GM21528 (cell line): Measurements from ENCODE around the gene SECISBP2.
"Not testable (repeated sequence)": the region's sequence is repeated elsewhere in the genome, so short reads cannot be mapped to it uniquely, and the experiment has no call there.

Experiments
- ATAC-seq: cut with Tn5 transposase; IDR thresholded peaks from one replicate; pipeline ENCODE4 v1.9.1; 2021; ENCODE audit warnings: mild to moderate bottlenecking, moderate library complexity; ENCODE audit not compliant: unreplicated experiment, low FRiP score

SECISBP2 gene

GRCh38 chr9:89318123-89319014, at the start of gene SECISBP2:
TSS of gene SECISBP2 (plus strand) at chr9:89318500. CDS start at chr9:89318577, 77 bp downstream.
- ATAC-seq = peak; percentile 92

- no peak for ATAC-seq
These were observed 44.6 kb upstream of the SECISBP2 start for GRCh38 chr9:89273528-89274279.

GRCh38 chr9:89274838-89275237, 43.5 kb upstream of the SECISBP2 start:
- ATAC-seq = no peak

GRCh38 chr9:89276040-89276439, 42.3 kb upstream of the SECISBP2 start:
- ATAC-seq = not testable (repeated sequence)

GRCh38 chr9:89277043-89277442, 41.3 kb upstream of the SECISBP2 start:
- ATAC-seq = no peak

GRCh38 chr9:89277454-89277853, 40.8 kb upstream of the SECISBP2 start:
- ATAC-seq = no peak

- ATAC-seq = no peak
These were observed 39.7 kb upstream of the SECISBP2 start for GRCh38 chr9:89278551-89278950.

- ATAC-seq = peak; percentile 67
These were observed 39.1 kb upstream of the SECISBP2 start for GRCh38 chr9:89278997-89279739.

GRCh38 chr9:89281106-89281505, 37.2 kb upstream of the SECISBP2 start:
- no peak for ATAC-seq

- ATAC-seq = not testable (repeated sequence)
These were observed 35.9 kb upstream of the SECISBP2 start for GRCh38 chr9:89282248-89282968.

GRCh38 chr9:89284076-89284475, 34.2 kb upstream of the SECISBP2 start:
- ATAC-seq = no peak

GRCh38 chr9:89291741-89292140, 26.6 kb upstream of the SECISBP2 start:
- no peak for ATAC-seq

- no peak for ATAC-seq
These were observed 25.3 kb upstream of the SECISBP2 start for GRCh38 chr9:89293014-89293413.

GRCh38 chr9:89295400-89295799, 22.9 kb upstream of the SECISBP2 start:
- ATAC-seq = no peak

GRCh38 chr9:89301996-89302395, 16.3 kb upstream of the SECISBP2 start:
- ATAC-seq = not testable (repeated sequence)

GRCh38 chr9:89304020-89304833, 14.1 kb upstream of the SECISBP2 start:
- ATAC-seq = no peak

GRCh38 chr9:89304834-89305188, 13.5 kb upstream of the SECISBP2 start:
- no peak for ATAC-seq

- ATAC-seq = no peak
These were observed 12.4 kb upstream of the SECISBP2 start for GRCh38 chr9:89305868-89306267.

- ATAC-seq = no peak
These were observed 9.1 kb upstream of the SECISBP2 start for GRCh38 chr9:89309166-89309565.
